Right cardiac atrium (tissue), 5 donors: Measurements from ENCODE around the gene CFTR. TPM values are rescaled to one million over a fixed set of nuclear protein-coding genes. Genes with fewer than 3 reads are reported as not detected.
A peak's percentile ranks its signal among the peaks of the same experiment; 100 is the strongest.

ENCODE experiments used
- ATAC-seq, 2 donors: fragments of 200-7000 bp; cut with Tn5 transposase; one replicate each; pipeline versions ENCODE4 v1.8.0 to v1.9.1; 2020; ENCODE audit warnings: moderate library complexity in 2 of 2, mild to moderate bottlenecking in 1 of 2
- DNase-seq, 3 donors: peaks; one replicate each; pipeline ENCODE4 v3.0.0-alpha.2; 2020
- H3K27ac ChIP-seq: one replicate; pipeline ENCODE4 v1.5.1; 2013; ENCODE audit warnings: mild to moderate bottlenecking, low read length, control low read depth, moderate library complexity
- H3K27me3 ChIP-seq: one replicate; pipeline ENCODE4 v1.6.1; 2013; ENCODE audit not compliant: control insufficient read depth, insufficient read depth
- H3K4me1 ChIP-seq: one replicate; pipeline ENCODE4 v1.6.1; 2013; ENCODE audit warnings: low read length; ENCODE audit not compliant: control insufficient read depth, insufficient read depth
- H3K4me3 ChIP-seq: one replicate; pipeline ENCODE4 v1.5.1; 2013; ENCODE audit warnings: low read length, control low read depth
- H3K9me3 ChIP-seq: one replicate; pipeline ENCODE4 v1.6.1; 2013; ENCODE audit warnings: low read length; ENCODE audit not compliant: control insufficient read depth
- WGBS: extraction: QIAGEN DNeasy Blood & Tissue Kit; methylation state at CpG from one replicate; pipeline ENCODE4 v1.1.7; 2013; 5-methylcytosine and 5-hydroxymethylcytosine counted together
- intact Hi-C, 4 donors: fragments of 100-400 bp; cut with DNase I; formaldehyde crosslinking; loops; one replicate each; pipeline versions ENCODE4 v1.11.0 to v1.14.0; 2022 to 2023
- polyA plus RNA-seq: library from polyadenylated mRNA; stranded (reverse); fragments of 200-250 nt; gene quantifications from one replicate; pipeline ENCODE4 v1.2.3, GENCODE V29; 2013
- total RNA-seq, 4 donors: library from RNA; stranded (reverse); fragmentation: NEBNext Ultra II Directional; extraction: Animal tissue kit (Norgen Biotek cat#: 25700); gene quantifications; one replicate each; pipeline ENCODE4 v1.2.1, GENCODE V29; 2021
- donor health status: healthy with polysubstance abuse.
- donor health status: DM: no; HTN: yes; CAD: no.
- donor health status: DM: no; HTN: no; CAD: no.
- donor health status: DM: no; HTN: yes; CAD: no; lungs with severe emphysema.
- donor health status: DM: yes; HTN: yes; CAD: no.

CFTR gene
- total and polyA plus RNA-seq, 5 donors, result 0.15 to 0.28 TPM; not detected in 3

DNA sequence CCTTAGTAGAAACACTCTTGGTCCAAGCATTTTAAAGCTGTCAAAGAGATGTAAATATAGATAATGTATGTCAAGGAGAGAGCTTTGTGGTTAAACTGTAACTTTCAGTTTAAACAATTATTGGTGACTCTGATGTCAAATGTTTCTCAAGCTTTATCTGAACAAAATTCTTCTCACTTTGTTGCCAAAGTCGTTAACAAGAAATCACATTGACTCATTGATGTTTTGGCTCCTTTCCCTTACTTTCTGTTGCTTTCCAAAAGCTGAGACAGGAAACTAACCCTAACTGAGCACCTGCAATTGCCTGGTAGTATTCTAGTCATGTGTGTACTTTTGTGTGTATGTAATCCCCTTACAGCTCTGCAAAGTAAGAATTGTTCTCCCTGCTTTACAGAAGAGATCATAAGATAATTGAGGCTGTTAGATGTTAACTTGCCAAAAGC lies 108.5 kb downstream of the CFTR start:
- Histone ChIP-seq H3K4me1 (no peaks in the 10 kb centered on the region), H3K4me3 (no peak overlapping the region), H3K27me3 (no peaks in the 10 kb centered on the region), H3K27ac (no peak overlapping the region), H3K9me3 (no peaks in the 10 kb centered on the region)
- 14% methylated on average over 1 of the region's 1 CpG for WGBS
- intact Hi-C loops, result no loop called here
- DNase-seq, result no peak
- ATAC-seq, result no peak

DNA sequence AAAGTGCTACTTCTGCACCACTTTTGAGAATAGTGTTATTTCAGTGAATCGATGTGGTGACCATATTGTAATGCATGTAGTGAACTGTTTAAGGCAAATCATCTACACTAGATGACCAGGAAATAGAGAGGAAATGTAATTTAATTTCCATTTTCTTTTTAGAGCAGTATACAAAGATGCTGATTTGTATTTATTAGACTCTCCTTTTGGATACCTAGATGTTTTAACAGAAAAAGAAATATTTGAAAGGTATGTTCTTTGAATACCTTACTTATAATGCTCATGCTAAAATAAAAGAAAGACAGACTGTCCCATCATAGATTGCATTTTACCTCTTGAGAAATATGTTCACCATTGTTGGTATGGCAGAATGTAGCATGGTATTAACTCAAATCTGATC lies 110.4 kb downstream of the CFTR start:
- WGBS, result 79% methylated on average over 1 of the region's 1 CpG
- ATAC-seq (no peak), DNase-seq (no peak)
- Histone ChIP-seq H3K27ac (no peak overlapping the region), H3K9me3 (no peaks in the 10 kb centered on the region), H3K27me3 (no peaks in the 10 kb centered on the region), H3K4me3 (no peak overlapping the region), H3K4me1 (no peaks in the 10 kb centered on the region)
- intact Hi-C loops, result no loop called here

DNA sequence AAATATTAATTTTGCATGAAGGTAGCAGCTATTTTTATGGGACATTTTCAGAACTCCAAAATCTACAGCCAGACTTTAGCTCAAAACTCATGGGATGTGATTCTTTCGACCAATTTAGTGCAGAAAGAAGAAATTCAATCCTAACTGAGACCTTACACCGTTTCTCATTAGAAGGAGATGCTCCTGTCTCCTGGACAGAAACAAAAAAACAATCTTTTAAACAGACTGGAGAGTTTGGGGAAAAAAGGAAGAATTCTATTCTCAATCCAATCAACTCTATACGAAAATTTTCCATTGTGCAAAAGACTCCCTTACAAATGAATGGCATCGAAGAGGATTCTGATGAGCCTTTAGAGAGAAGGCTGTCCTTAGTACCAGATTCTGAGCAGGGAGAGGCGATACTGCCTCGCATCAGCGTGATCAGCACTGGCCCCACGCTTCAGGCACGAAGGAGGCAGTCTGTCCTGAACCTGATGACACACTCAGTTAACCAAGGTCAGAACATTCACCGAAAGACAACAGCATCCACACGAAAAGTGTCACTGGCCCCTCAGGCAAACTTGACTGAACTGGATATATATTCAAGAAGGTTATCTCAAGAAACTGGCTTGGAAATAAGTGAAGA lies 112.3 kb downstream of the CFTR start:
- Histone ChIP-seq H3K9me3 (no peaks in the 10 kb centered on the region), H3K4me1 (no peaks in the 10 kb centered on the region), H3K27me3 (no peaks in the 10 kb centered on the region), H3K27ac (no peak overlapping the region), H3K4me3 (no peak overlapping the region)
- ATAC-seq (no peak), DNase-seq (no peak)
- intact Hi-C loops, result no loop called here
- WGBS, result 65% methylated on average over 11 of the region's 11 CpGs

- no peaks in the 10 kb centered on the region for H3K9me3 ChIP-seq
- ATAC-seq (no peak), DNase-seq (peak in 1 of 3 donors; percentile 37)
- no peaks in the 10 kb centered on the region for H3K4me1 ChIP-seq
- no peak overlapping the region for H3K27ac ChIP-seq
- WGBS, result 96% methylated on average over 21 of the region's 21 CpGs
- no peak overlapping the region for H3K4me3 ChIP-seq
- intact Hi-C loops, result no loop called here
- no peaks in the 10 kb centered on the region for H3K27me3 ChIP-seq
Measured at GRCh38 chr7:117596134-117596533, 116.3 kb downstream of the CFTR start.

GRCh38 chr7:117597755-117598154 lies 117.9 kb downstream of the CFTR start:
- H3K4me3 ChIP-seq, result no peak overlapping the region
- H3K27me3 ChIP-seq, result no peaks in the 10 kb centered on the region
- intact Hi-C loops, result no loop called here
- ATAC-seq (no peak), DNase-seq (no peak)
- 59% methylated on average over 2 of the region's 2 CpGs for WGBS
- H3K9me3 ChIP-seq, result no peaks in the 10 kb centered on the region
- H3K27ac ChIP-seq, result no peak overlapping the region
- no peaks in the 10 kb centered on the region for H3K4me1 ChIP-seq

DNA sequence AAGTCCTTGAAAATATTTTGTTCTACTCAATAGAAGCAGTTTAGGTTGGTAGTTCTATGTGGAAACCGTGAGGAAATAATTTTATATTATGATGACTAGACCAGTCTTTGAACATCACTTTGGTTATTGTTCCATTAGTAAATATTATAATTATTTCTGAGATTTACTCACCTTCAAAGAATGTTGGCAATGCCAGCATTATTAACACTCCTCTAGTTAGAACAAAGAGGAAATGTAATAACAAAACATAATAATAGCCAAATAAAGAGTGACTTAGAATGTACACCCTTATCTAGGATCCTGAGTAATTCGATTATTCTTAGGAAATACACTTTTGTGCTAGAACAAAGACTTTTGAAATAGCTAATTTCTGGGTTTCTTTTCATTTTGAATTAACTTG lies 121.1 kb downstream of the CFTR start:
- H3K27me3 ChIP-seq, result no peaks in the 10 kb centered on the region
- no peak overlapping the region for H3K27ac ChIP-seq
- H3K9me3 ChIP-seq, result no peaks in the 10 kb centered on the region
- no peak overlapping the region for H3K4me3 ChIP-seq
- ATAC-seq (no peak), DNase-seq (no peak)
- whole genome bisulfite sequencing, result 50% methylated on average over 2 of the region's 2 CpGs
- H3K4me1 ChIP-seq, result no peaks in the 10 kb centered on the region
- intact Hi-C loops, result no loop called here

- no peak overlapping the region for H3K4me3 ChIP-seq
- no peak for ATAC-seq
- intact Hi-C loops, result no loop called here
Measured at GRCh38 chr7:117603627-117604026, 123.8 kb downstream of the CFTR start.

GRCh38 chr7:117605712-117606111 lies 125.9 kb downstream of the CFTR start:
- H3K4me1 ChIP-seq, result no peaks in the 10 kb centered on the region
- ATAC-seq, result no peak
- intact Hi-C loops, result no loop called here
- no peaks in the 10 kb centered on the region for H3K27me3 ChIP-seq
- no peak for DNase-seq
- H3K27ac ChIP-seq, result no peak overlapping the region
- no peak overlapping the region for H3K4me3 ChIP-seq
- no peaks in the 10 kb centered on the region for H3K9me3 ChIP-seq

More at GRCh38 chr7:117603627-117604026, 123.8 kb downstream of the CFTR start:
- H3K27me3 ChIP-seq, result no peaks in the 10 kb centered on the region
- H3K27ac ChIP-seq, result no peak overlapping the region
- WGBS, result 73% methylated on average over 4 of the region's 4 CpGs
- DNase-seq, result no peak
- no peaks in the 10 kb centered on the region for H3K9me3 ChIP-seq
- no peaks in the 10 kb centered on the region for H3K4me1 ChIP-seq

- H3K27ac ChIP-seq, result no peak overlapping the region
- 82% methylated on average over 3 of the region's 3 CpGs for WGBS
- no peaks in the 10 kb centered on the region for H3K4me1 ChIP-seq
- H3K27me3 ChIP-seq, result no peaks in the 10 kb centered on the region
- no peak for DNase-seq
- no peak overlapping the region for H3K4me3 ChIP-seq
- H3K9me3 ChIP-seq, result no peaks in the 10 kb centered on the region
- intact Hi-C loops, result no loop called here
- no peak for ATAC-seq
Measured at GRCh38 chr7:117606132-117606531, 126.3 kb downstream of the CFTR start.

DNA sequence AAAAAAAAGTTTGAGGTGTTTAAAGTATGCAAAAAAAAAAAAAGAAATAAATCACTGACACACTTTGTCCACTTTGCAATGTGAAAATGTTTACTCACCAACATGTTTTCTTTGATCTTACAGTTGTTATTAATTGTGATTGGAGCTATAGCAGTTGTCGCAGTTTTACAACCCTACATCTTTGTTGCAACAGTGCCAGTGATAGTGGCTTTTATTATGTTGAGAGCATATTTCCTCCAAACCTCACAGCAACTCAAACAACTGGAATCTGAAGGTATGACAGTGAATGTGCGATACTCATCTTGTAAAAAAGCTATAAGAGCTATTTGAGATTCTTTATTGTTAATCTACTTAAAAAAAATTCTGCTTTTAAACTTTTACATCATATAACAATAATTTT lies 130.6 kb downstream of the CFTR start:
- no peak overlapping the region for H3K27ac ChIP-seq

DNA sequence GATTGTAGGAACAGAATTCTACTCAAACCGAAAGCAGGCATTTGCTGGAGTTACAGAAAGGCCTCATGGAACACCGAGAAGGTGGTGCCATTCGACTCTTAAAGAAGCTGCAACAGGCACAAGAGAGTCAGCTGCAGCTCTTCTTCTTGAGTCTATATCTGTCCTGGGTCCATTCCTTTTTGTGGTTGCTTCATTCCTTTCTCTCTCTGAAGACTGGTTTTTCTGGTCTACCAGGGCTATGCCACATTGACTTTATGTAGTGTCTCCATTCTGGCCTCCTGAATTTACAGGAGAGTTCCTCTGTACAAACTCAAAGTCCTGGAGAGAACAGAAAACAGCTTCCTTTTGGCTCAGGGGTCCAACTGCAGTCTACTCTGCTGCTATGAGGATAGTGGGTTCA lies 132.8 kb downstream of the CFTR start:
- H3K27me3 ChIP-seq, result no peaks in the 10 kb centered on the region
- H3K4me1 ChIP-seq, result no peaks in the 10 kb centered on the region
- no peak overlapping the region for H3K27ac ChIP-seq
- no peak overlapping the region for H3K4me3 ChIP-seq
- ATAC-seq (no peak), DNase-seq (no peak)
- 83% methylated on average over 3 of the region's 3 CpGs for WGBS
- H3K9me3 ChIP-seq, result no peaks in the 10 kb centered on the region
- intact Hi-C loops, result no loop called here

More for the DNA sequence above, 130.6 kb downstream of the CFTR start:
- no peak for ATAC-seq
- no peak for DNase-seq
- Histone ChIP-seq H3K4me3 (no peak overlapping the region), H3K4me1 (no peaks in the 10 kb centered on the region), H3K9me3 (no peaks in the 10 kb centered on the region), H3K27me3 (no peaks in the 10 kb centered on the region)
- 89% methylated on average over 2 of the region's 2 CpGs for WGBS
- intact Hi-C loops, result no loop called here

- no peak overlapping the region for H3K27ac ChIP-seq
- no peaks in the 10 kb centered on the region for H3K27me3 ChIP-seq
- intact Hi-C loops, result no loop called here
- no peaks in the 10 kb centered on the region for H3K4me1 ChIP-seq
- DNase-seq, result no peak
- ATAC-seq, result no peak
- no peaks in the 10 kb centered on the region for H3K9me3 ChIP-seq
- H3K4me3 ChIP-seq, result no peak overlapping the region
- WGBS, result 51% methylated on average over 1 of the region's 1 CpG
Measured at GRCh38 chr7:117616694-117617093, 136.9 kb downstream of the CFTR start.
